T1000 (cell line): ENCODE data around the gene HES6.

Source experiments
- DNase-seq: peaks from one replicate; lab custom pipeline; 2025; ENCODE audit warnings: mixed read lengths; lab: John Stamatoyannopoulos, UW

The HES6 gene

DNA sequence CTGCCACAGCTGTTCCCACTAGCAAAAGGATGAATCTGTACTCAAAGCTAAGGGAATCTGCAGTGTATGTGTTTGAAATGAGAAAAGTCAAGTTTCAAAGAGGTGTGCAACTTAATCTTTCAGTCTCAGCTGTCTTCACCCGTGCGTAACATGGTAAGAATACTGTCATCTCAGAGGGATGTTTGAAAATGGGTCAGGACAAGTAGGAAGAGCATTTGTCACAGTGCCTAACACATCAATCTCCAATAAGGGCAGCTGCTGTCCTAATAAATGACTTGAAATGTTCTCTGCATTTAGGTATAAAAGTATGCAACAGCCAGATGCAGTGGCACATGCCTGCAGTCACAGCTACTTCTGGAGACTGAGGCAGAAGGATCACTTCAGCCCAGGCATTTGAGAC is 49.4 kb downstream of the HES6 start:
- no peak for DNase-seq
